SK-N-SH (cell line): ENCODE data around the gene ARHGAP10. TPM values are rescaled to one million over a fixed set of nuclear protein-coding genes. Genes with fewer than 3 reads are reported as not detected.

Experiments used
- CTCF ChIA-PET: fragments of 300-600, 350-600 bp; formaldehyde crosslinking; extraction: SDS; loops from one replicate; lab custom pipeline; 2021; lab: Yijun Ruan, JAX
- POLR2A ChIA-PET: fragments of 350-600 bp; sonication (Branson Sonifier 250); formaldehyde crosslinking; extraction: SDS; loops from one replicate; lab custom pipeline; 2020; ENCODE audit warnings: antibody characterized with exemption, inconsistent platforms; lab: Yijun Ruan, JAX
- DNase-seq: peaks from one replicate; pipeline ENCODE4 v3.0.0; 2012
- H2AFZ ChIP-seq: fragments of 200-600 bp; sonication (generic); 2 replicates; pipeline ENCODE4 v1.8.1; 2016; ENCODE audit warnings: antibody characterized with exemption, mild to moderate bottlenecking, low read depth
- H3F3A ChIP-seq: fragments of 200-600 bp; sonication (generic); replicated peaks from 2 replicates; pipeline ENCODE3; 2016; ENCODE audit warnings: antibody characterized with exemption, mild to moderate bottlenecking; ENCODE audit not compliant: insufficient read depth
- H3K27ac ChIP-seq, 2 experiments: fragments of 200-500 bp in 1 of 2; fragments of 200-600 bp in 1 of 2; sonication (Bioruptor generic) in 1 of 2; sonication (generic), shearing (Covaris generic) in 1 of 2; 2 replicates each; pipeline versions ENCODE4 v1.5.1 to v1.6.1; 2014 to 2016; ENCODE audit warnings: low read depth in 2 of 2, inconsistent platforms in 1 of 2, low read length in 1 of 2, mild to moderate bottlenecking in 1 of 2, mixed read lengths in 1 of 2
- H3K27me3 ChIP-seq: fragments of 200-600 bp; sonication (generic), shearing (Covaris generic); 2 replicates; pipeline ENCODE4 v1.6.1; 2016; ENCODE audit warnings: mixed run types; ENCODE audit not compliant: insufficient read depth
- H3K36me3 ChIP-seq, 2 experiments: fragments of 200-500 bp in 1 of 2; fragments of 200-600 bp in 1 of 2; sonication (Bioruptor generic) in 1 of 2; sonication (generic) in 1 of 2; replicated peaks in 1 of 2; 2 replicates each; pipeline versions ENCODE3 to v1.5.1; 2014 to 2016; ENCODE audit warnings: low read length in 1 of 2, mild to moderate bottlenecking in 1 of 2; ENCODE audit not compliant: insufficient read depth in 2 of 2, control insufficient read depth in 1 of 2
- H3K4me1 ChIP-seq, 2 experiments: fragments of 200-500 bp in 1 of 2; fragments of 200-600 bp in 1 of 2; sonication (Bioruptor generic) in 1 of 2; sonication (generic), shearing (Covaris generic) in 1 of 2; 2 replicates each; pipeline versions ENCODE4 v1.5.1 to v1.6.1; 2014 to 2016; ENCODE audit warnings: low read depth in 1 of 2, low read length in 1 of 2, mixed run types in 1 of 2; ENCODE audit not compliant: insufficient read depth in 2 of 2, control insufficient read depth in 1 of 2
- H3K4me2 ChIP-seq: fragments of 200-600 bp; sonication (generic), shearing (Covaris generic); 2 replicates; pipeline ENCODE4 v1.6.1; 2017; ENCODE audit warnings: mixed run types
- H3K4me3 ChIP-seq, 2 experiments: fragments of 200-500 bp in 1 of 2; fragments of 200-600 bp in 1 of 2; sonication (Bioruptor generic) in 1 of 2; sonication (generic), shearing (Covaris generic) in 1 of 2; 2 replicates each; pipeline versions ENCODE4 v1.5.1 to v1.8.1; 2014 to 2016; ENCODE audit warnings: low read depth in 2 of 2, inconsistent platforms in 1 of 2, low read length in 1 of 2, mild to moderate bottlenecking in 1 of 2, mixed read lengths in 1 of 2, moderate library complexity in 1 of 2
- H3K79me2 ChIP-seq: fragments of 200-600 bp; sonication (generic); 2 replicates; pipeline ENCODE4 v1.8.1; 2017; ENCODE audit warnings: mild to moderate bottlenecking; ENCODE audit not compliant: insufficient read depth
- H3K9ac ChIP-seq: fragments of 200-600 bp; sonication (generic); 2 replicates; pipeline ENCODE4 v1.6.1; 2017; ENCODE audit warnings: mixed run types
- H3K9me2 ChIP-seq: fragments of 200-600 bp; sonication (generic); 2 replicates; pipeline ENCODE4 v1.6.1; 2017; ENCODE audit warnings: mixed run types
- H3K9me3 ChIP-seq: fragments of 200-600 bp; sonication (generic); 2 replicates; pipeline ENCODE4 v1.6.1; 2017; ENCODE audit warnings: mixed run types, mild to moderate bottlenecking, moderate library complexity
- H4K20me1 ChIP-seq: fragments of 200-600 bp; sonication (generic); 2 replicates; pipeline ENCODE4 v1.6.1; 2017; ENCODE audit warnings: mild to moderate bottlenecking, mixed run types; ENCODE audit not compliant: insufficient read depth
- FOSL2 ChIP-seq: IDR thresholded peaks from 2 replicates; pipeline ENCODE4 v1.4.0; 2012; ENCODE audit warnings: low read depth, mild to moderate bottlenecking, moderate library complexity, borderline replicate concordance
- JUND ChIP-seq: IDR thresholded peaks from 2 replicates; pipeline ENCODE4 v1.4.0; 2012
- NRF1 ChIP-seq: IDR thresholded peaks from 2 replicates; pipeline ENCODE4 v1.6.1; 2012; ENCODE audit warnings: low read depth, mild to moderate bottlenecking, low read length
- RCOR1 ChIP-seq: fragments of 150-350 bp; IDR thresholded peaks from 2 replicates; pipeline ENCODE4 v1.6.1; 2017; ENCODE audit warnings: antibody characterized with exemption, low read length
- TCF12 ChIP-seq: IDR thresholded peaks from 2 replicates; pipeline ENCODE4 v1.4.0; 2012
- WGBS: methylation state at CpG from one replicate; pipeline ENCODE4 v1.1.6; 2017; ENCODE audit warnings: low lambda C conversion rate; 5-methylcytosine and 5-hydroxymethylcytosine counted together
- polyA plus RNA-seq, 3 experiments: library from polyadenylated mRNA; depleted of rRNA; stranded (reverse); fragments of >200 nt; gene quantifications; 2 replicates each; pipeline ENCODE4 v1.2.3, GENCODE V29; 2012
- TF ChIP-seq, protein P1 (sequence below): IDR thresholded peaks from 2 replicates; pipeline ENCODE4 v1.6.1; 2012; ENCODE audit warnings: mild to moderate bottlenecking, low read depth, low read length, moderate library complexity

Gene ARHGAP10
- polyA plus RNA-seq, 1 of the 3 experiments (the other 2 are of a cell fraction) = 15.1 TPM

GRCh38 chr4:147780137-147780777 is 48.4 kb downstream of the ARHGAP10 start:
- no peak overlapping the region for H2AFZ ChIP-seq
- CTCF ChIA-PET = interaction anchor here (0.9 kb wide), 4 partner anchors 8 to 72 kb away, joined by 3 read pairs; no protein-coding TSS in a partner anchor
- no peaks in the 10 kb centered on the region for H4K20me1 ChIP-seq
- peaks cover 11% of the 10 kb centered on the region for H3F3A ChIP-seq
- H3K4me3 ChIP-seq = no peak overlapping the region
- H3K36me3 ChIP-seq = no peaks in the 10 kb centered on the region
- WGBS = 97% methylated on average over 7 of the region's 7 CpGs
- H3K79me2 ChIP-seq = peaks cover 63% of the 10 kb centered on the region
- H3K27me3 ChIP-seq = no peaks in the 10 kb centered on the region
- H3K9me3 ChIP-seq = no peaks in the 10 kb centered on the region
- no peak overlapping the region; a peak in 1 of 4 replicates for H3K27ac ChIP-seq
- no peak overlapping the region for H3K9ac ChIP-seq
- POLR2A ChIA-PET = no interaction called here
- no peak for DNase-seq
- peaks cover 19 to 25% of the 10 kb centered on the region in 2 experiments for H3K4me1 ChIP-seq
- no peak overlapping the region for H3K4me2 ChIP-seq
- TF ChIP-seq, protein P1, sequence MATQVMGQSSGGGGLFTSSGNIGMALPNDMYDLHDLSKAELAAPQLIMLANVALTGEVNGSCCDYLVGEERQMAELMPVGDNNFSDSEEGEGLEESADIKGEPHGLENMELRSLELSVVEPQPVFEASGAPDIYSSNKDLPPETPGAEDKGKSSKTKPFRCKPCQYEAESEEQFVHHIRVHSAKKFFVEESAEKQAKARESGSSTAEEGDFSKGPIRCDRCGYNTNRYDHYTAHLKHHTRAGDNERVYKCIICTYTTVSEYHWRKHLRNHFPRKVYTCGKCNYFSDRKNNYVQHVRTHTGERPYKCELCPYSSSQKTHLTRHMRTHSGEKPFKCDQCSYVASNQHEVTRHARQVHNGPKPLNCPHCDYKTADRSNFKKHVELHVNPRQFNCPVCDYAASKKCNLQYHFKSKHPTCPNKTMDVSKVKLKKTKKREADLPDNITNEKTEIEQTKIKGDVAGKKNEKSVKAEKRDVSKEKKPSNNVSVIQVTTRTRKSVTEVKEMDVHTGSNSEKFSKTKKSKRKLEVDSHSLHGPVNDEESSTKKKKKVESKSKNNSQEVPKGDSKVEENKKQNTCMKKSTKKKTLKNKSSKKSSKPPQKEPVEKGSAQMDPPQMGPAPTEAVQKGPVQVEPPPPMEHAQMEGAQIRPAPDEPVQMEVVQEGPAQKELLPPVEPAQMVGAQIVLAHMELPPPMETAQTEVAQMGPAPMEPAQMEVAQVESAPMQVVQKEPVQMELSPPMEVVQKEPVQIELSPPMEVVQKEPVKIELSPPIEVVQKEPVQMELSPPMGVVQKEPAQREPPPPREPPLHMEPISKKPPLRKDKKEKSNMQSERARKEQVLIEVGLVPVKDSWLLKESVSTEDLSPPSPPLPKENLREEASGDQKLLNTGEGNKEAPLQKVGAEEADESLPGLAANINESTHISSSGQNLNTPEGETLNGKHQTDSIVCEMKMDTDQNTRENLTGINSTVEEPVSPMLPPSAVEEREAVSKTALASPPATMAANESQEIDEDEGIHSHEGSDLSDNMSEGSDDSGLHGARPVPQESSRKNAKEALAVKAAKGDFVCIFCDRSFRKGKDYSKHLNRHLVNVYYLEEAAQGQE = no peak
- H3K9me2 ChIP-seq = no peaks in the 10 kb centered on the region

GRCh38 chr4:147782087-147782781 is 50.3 kb downstream of the ARHGAP10 start:
- H3K9me3 ChIP-seq = no peaks in the 10 kb centered on the region
- ChIA-PET CTCF (interaction anchor here (2.2 kb wide), 1 partner anchor 85 kb away, joined by 13 read pairs; no protein-coding TSS in a partner anchor), POLR2A (interaction anchor here (1.2 kb wide), 1 partner anchor 22 kb away, joined by 6 read pairs; no protein-coding TSS in a partner anchor)
- H3K27ac ChIP-seq = peak overlapping the region; percentile 67 to 74
- H3K9ac ChIP-seq = no peak overlapping the region
- no peak overlapping the region for H3K4me3 ChIP-seq
- TF ChIP-seq TCF12 (peak; percentile 53; the same call in 1 of the 2 replicates), RCOR1 (peak; percentile 55; the same call in 1 of the 2 replicates), FOSL2 (0 out of 2 replicates have a peak, but pooled peaks have one; percentile 28), NRF1 (no peak), JUND (0 out of 2 replicates have a peak, but pooled peaks have one; percentile 40)
- DNase-seq = no peak
- no peaks in the 10 kb centered on the region for H3K27me3 ChIP-seq
- no peaks in the 10 kb centered on the region for H3K36me3 ChIP-seq
- peak overlapping the region; percentile 63; the same call in 1 of the 2 replicates for H3K4me2 ChIP-seq
- peaks cover 24 to 31% of the 10 kb centered on the region in 2 experiments for H3K4me1 ChIP-seq
- H4K20me1 ChIP-seq = peaks cover 5% of the 10 kb centered on the region; the same call in 1 of the 2 replicates
- H2AFZ ChIP-seq = no peak overlapping the region
- no peaks in the 10 kb centered on the region for H3K9me2 ChIP-seq
- peaks cover 61% of the 10 kb centered on the region for H3K79me2 ChIP-seq
- peaks cover 11% of the 10 kb centered on the region for H3F3A ChIP-seq
- 36% methylated on average over 7 of the region's 7 CpGs for WGBS
